ENCODE data around the gene CAMK4. TPM values are rescaled to one million over a fixed set of nuclear protein-coding genes. Genes with fewer than 3 reads are reported as not detected.

Gene CAMK4
- total and polyA plus RNA-seq, 9 of the 15 experiments (the other 6 are each of a cell fraction or from before 2014, with no cell fraction given): 0.35 TPM; not detected in 8

- POLR2A ChIA-PET: interaction anchor here (0.6 kb wide), 1 partner anchor 155 kb away, joined by 3 read pairs; no protein-coding TSS in a partner anchor
- Histone ChIP-seq H3K36me3 (ENCODE audit: control insufficient read depth, insufficient read depth, low read length) (no peaks in the 10 kb centered on the region), H3K9me3 (replicated peaks; ENCODE audit: control insufficient read depth, insufficient read depth, low read depth, low read length) (no peaks in the 10 kb centered on the region), H2AFZ (ENCODE audit: low read depth, low read length) (no peak overlapping the region), H3K27ac (ENCODE audit: extremely low read depth, low read depth, low read length) (no peak overlapping the region), H4K20me1 (replicated peaks; ENCODE audit: control insufficient read depth, insufficient read depth, low read length) (no peaks in the 10 kb centered on the region; the same call in 1 of the 2 replicates), H3K4me3 (no peak overlapping the region), H3K79me2 (ENCODE audit: control insufficient read depth, insufficient read depth, low read length) (no peaks in the 10 kb centered on the region), H3K4me2 (ENCODE audit: insufficient read depth, low read length) (no peak overlapping the region), H3K27me3 (ENCODE audit: control insufficient read depth in 2 of 2, insufficient read depth in 2 of 2, low read length in 2 of 2) (peaks cover 7 to 16% of the 10 kb centered on the region in 2 experiments; a peak in 4 of 5 replicates), H3K4me1 (replicated peaks in 1 of 2; ENCODE audit: control insufficient read depth in 2 of 2, insufficient read depth in 2 of 2, low read length in 2 of 2) (peaks cover 0 to 14% of the 10 kb centered on the region in 2 experiments; a peak in 3 of 5 replicates), H3K9ac (ENCODE audit: insufficient read depth in 1 of 2, low read depth in 2 of 2, low read length in 2 of 2) (no peak overlapping the region), H3K9me1 (ENCODE audit: control insufficient read depth, insufficient read depth, low read length) (no peaks in the 10 kb centered on the region)
- WGBS (ENCODE audit: insufficient coverage, low coverage, missing lambda C conversion rate): 0% methylated on average over 1 of the region's 1 CpG
- CTCF ChIA-PET (ENCODE audit: low intra/inter-chr PET ratio): no interaction called here
- ATAC-seq (no peak), FAIRE-seq (no peak), DNase-seq (ENCODE audit: extremely low read depth in 1 of 4, low spot score in 3 of 4) (no peak)
- no peak for TF ChIP-seq ZNF696 (CRISPR knock-in tag; conservative IDR thresholded peaks at IDR 0.05)
- TF ChIP-seq ZNF395 (CRISPR knock-in tag; IDR thresholded peaks at IDR 0.05): no peak
- TF ChIP-seq CHD2 (IDR thresholded peaks at IDR 0.05; ENCODE audit: low read depth, low read length): no peak
- TF ChIP-seq RB1 (IDR thresholded peaks at IDR 0.05; ENCODE audit: low read depth): no peak
- TF ChIP-seq SIRT6 (IDR thresholded peaks at IDR 0.05; ENCODE audit: low read depth, low read length): no peak
- no peak for TF ChIP-seq CREB1 (IDR thresholded peaks at IDR 0.05)
- TF ChIP-seq CREB1 (CRISPR knock-in tag; IDR thresholded peaks at IDR 0.05): no peak
- no peak for TF ChIP-seq ARID1B (IDR thresholded peaks at IDR 0.05)
- TF ChIP-seq ZNF217 (CRISPR knock-in tag; IDR thresholded peaks at IDR 0.05): no peak
- BruUV-seq (replicated peaks): no TSS peak
- intact Hi-C loops (cut with micrococcal nuclease): no loop called here
- in situ Hi-C loops (cut with MboI): no loop called here
Observed at GRCh38 chr5:111221139-111221538, 3.0 kb upstream of the CAMK4 start.
